PC-9 (cell line): ENCODE data around the gene EGLN2. TPM values are rescaled to one million over a fixed set of nuclear protein-coding genes. Genes with fewer than 3 reads are reported as not detected.
"Not testable (repeated sequence)": the region's sequence is repeated elsewhere in the genome, so short reads cannot be mapped to it uniquely, and the experiment has no call there.

Experiments
- BruUV-seq: library from RNA; stranded (reverse); fragments of 400-500 nt; replicated peaks from 2 replicates; lab custom pipeline; 2021; lab: Mats Ljungman, UMichigan
- CTCF ChIA-PET: fragments of 300-600 bp; sonication (Branson Sonifier 250); formaldehyde crosslinking; loops from one replicate; lab custom pipeline; 2022; ENCODE audit warnings: antibody characterized with exemption; lab: Charles Lee
- POLR2A ChIA-PET: fragments of 300-600 bp; sonication (Branson Sonifier 250); formaldehyde crosslinking; loops from one replicate; lab custom pipeline; 2022; ENCODE audit warnings: antibody characterized with exemption; ENCODE audit not compliant: unreplicated experiment; lab: Charles Lee
- DNase-seq, 2 experiments: peaks; one replicate each; pipeline versions ENCODE4 v3.0.0 to v3.0.0-alpha.2; 2015 to 2022; ENCODE audit warnings: mixed read lengths in 1 of 2
- H2AFZ ChIP-seq: fragments of 200-600 bp; sonication (generic); 2 replicates; pipeline ENCODE4 v1.8.1; 2017; ENCODE audit warnings: antibody characterized with exemption
- H3F3A ChIP-seq: fragments of 200-600 bp; sonication (generic); 2 replicates; pipeline ENCODE4 v1.8.1; 2017; ENCODE audit warnings: antibody characterized with exemption, mild to moderate bottlenecking, low read depth; ENCODE audit not compliant: insufficient read depth
- H3K27ac ChIP-seq: fragments of 200-600 bp; sonication (generic); 2 replicates; pipeline ENCODE4 v1.6.1; 2016; ENCODE audit warnings: mixed run types
- H3K27me3 ChIP-seq: fragments of 200-600 bp; sonication (generic); 2 replicates; pipeline ENCODE4 v1.6.1; 2016; ENCODE audit warnings: low read depth, mixed run types; ENCODE audit not compliant: insufficient read depth
- H3K36me3 ChIP-seq: fragments of 200-600 bp; sonication (generic); 2 replicates; pipeline ENCODE4 v1.6.1; 2016; ENCODE audit warnings: low read depth, mixed run types
- H3K4me1 ChIP-seq: fragments of 200-600 bp; sonication (generic); replicated peaks from 2 replicates; pipeline ENCODE4 v1.6.1; 2016; ENCODE audit warnings: mixed run types; ENCODE audit not compliant: insufficient read depth
- H3K4me2 ChIP-seq: fragments of 200-600 bp; sonication (generic); 2 replicates; pipeline ENCODE4 v1.6.1; 2017; ENCODE audit warnings: mixed run types
- H3K4me3 ChIP-seq: fragments of 200-600 bp; sonication (generic); 2 replicates; pipeline ENCODE4 v1.6.1; 2016; ENCODE audit warnings: mixed run types
- H3K79me2 ChIP-seq: fragments of 200-600 bp; sonication (generic); 2 replicates; pipeline ENCODE4 v1.6.1; 2017; ENCODE audit warnings: low read depth, mixed run types
- H3K9me2 ChIP-seq: fragments of 200-600 bp; sonication (generic); 2 replicates; pipeline ENCODE4 v1.8.1; 2017; ENCODE audit warnings: mild to moderate bottlenecking; ENCODE audit not compliant: insufficient read depth
- H3K9me3 ChIP-seq: fragments of 200-600 bp; sonication (generic); 2 replicates; pipeline ENCODE4 v1.8.1; 2016; ENCODE audit warnings: low read depth; ENCODE audit not compliant: insufficient read depth
- H4K20me1 ChIP-seq: fragments of 200-600 bp; sonication (generic); 2 replicates; pipeline ENCODE4 v1.8.1; 2017; ENCODE audit not compliant: insufficient read depth
- EZH2 ChIP-seq: fragments of 200-600 bp; sonication (generic); IDR thresholded peaks from 2 replicates; pipeline ENCODE4 v1.8.0; 2017; ENCODE audit warnings: antibody characterized with exemption, low read depth
- intact Hi-C: fragments of 100-400 bp; cut with micrococcal nuclease; formaldehyde crosslinking; loops from one replicate; pipeline ENCODE4 v1.10.0; 2022; ENCODE audit not compliant: unreplicated experiment
- total RNA-seq: library from RNA; stranded (reverse); gene quantifications from 2 replicates; pipeline ENCODE4 v1.2.3, GENCODE V29; 2021
- TF ChIP-seq, protein P1 (sequence below): fragments of 200-600 bp; sonication (generic); conservative IDR thresholded peaks from 2 replicates; pipeline ENCODE4 v1.6.1; 2017; ENCODE audit warnings: mixed run types, antibody characterized with exemption, mild to moderate bottlenecking, moderate library complexity

EGLN2 gene
- total RNA-seq, 1 experiment from 2014 or later, result 78.4 TPM

GRCh38 chr19:40826312-40826698 is 27.3 kb downstream of the EGLN2 start:
- H3K4me2 ChIP-seq, H3F3A ChIP-seq: not testable (repeated sequence)

GRCh38 chr19:40826699-40827385 is 27.9 kb downstream of the EGLN2 start:
- H3K79me2 ChIP-seq, H3K27ac ChIP-seq, H3K4me3 ChIP-seq, CTCF ChIA-PET, DNase-seq, intact Hi-C loops, H3K36me3 ChIP-seq, H3K9me3 ChIP-seq, H2AFZ ChIP-seq, H3K27me3 ChIP-seq, BruUV-seq, H3K4me2 ChIP-seq, H3K9me2 ChIP-seq, POLR2A ChIA-PET, H4K20me1 ChIP-seq: not testable (repeated sequence)
- H3K4me1 ChIP-seq, result peaks cover 12% of the 10 kb centered on the region
- H3F3A ChIP-seq, result peaks cover 14% of the 10 kb centered on the region

More at GRCh38 chr19:40826312-40826698, 27.3 kb downstream of the EGLN2 start:
- H3K9me3 ChIP-seq, H3K4me3 ChIP-seq, BruUV-seq, H3K36me3 ChIP-seq, H3K79me2 ChIP-seq, H3K4me1 ChIP-seq, H2AFZ ChIP-seq, H4K20me1 ChIP-seq, POLR2A ChIA-PET, intact Hi-C loops, CTCF ChIA-PET, H3K9me2 ChIP-seq, H3K27me3 ChIP-seq, H3K27ac ChIP-seq, DNase-seq: not testable (repeated sequence)

DNA sequence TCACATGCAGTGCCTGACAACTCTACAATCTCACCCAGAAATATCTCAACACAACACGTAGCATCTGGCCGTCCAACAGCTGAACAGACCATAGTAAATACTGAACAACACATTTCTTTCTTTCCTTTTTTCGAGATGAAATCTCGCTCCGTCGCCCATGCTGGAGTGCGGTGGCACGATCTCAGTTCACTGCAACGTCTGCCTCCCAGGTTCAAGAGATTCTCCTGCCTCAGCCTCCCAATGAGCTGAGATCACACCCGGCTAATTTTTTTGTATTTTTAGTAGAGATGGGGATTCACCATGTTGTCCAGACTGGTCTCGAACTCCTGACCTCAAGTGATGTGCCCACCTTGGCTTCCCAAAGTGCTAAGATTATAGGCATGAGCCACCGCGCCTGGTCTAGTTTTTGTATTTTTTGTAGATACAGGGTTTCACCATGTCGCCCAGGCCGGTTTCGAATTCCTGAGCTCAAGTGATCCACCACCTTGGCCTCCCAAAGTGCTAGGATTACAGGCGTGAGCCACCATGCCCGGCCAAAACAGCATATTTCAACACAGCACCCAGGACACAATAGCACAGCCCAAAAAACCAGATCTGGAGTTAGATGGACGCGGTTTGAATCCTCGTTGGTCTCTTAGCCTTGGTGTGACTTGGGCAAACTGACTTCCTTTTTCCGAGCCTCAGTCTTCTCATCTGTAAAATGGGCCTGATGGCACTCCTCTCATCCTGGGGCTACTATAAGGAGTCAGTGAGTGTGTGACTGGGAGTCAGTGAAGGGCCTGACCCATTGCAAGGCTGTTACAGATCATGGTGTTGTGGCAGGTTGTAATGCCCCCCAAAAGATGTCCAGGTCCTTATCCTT is 28.6 kb downstream of the EGLN2 start:
- no peaks in the 10 kb centered on the region for H4K20me1 ChIP-seq
- H3K4me1 ChIP-seq, result peaks cover 17% of the 10 kb centered on the region
- H3K27me3 ChIP-seq, result no peaks in the 10 kb centered on the region
- BruUV-seq, result no TSS peak
- CTCF ChIA-PET, result no interaction called here
- no peaks in the 10 kb centered on the region for H3K79me2 ChIP-seq
- no peak overlapping the region for H3K4me2 ChIP-seq
- no peaks in the 10 kb centered on the region for H3K36me3 ChIP-seq
- intact Hi-C loops, result no loop called here
- H3K9me2 ChIP-seq, result no peaks in the 10 kb centered on the region
- no peak overlapping the region for H3K27ac ChIP-seq
- no peak overlapping the region for H3K4me3 ChIP-seq
- H3K9me3 ChIP-seq, result no peaks in the 10 kb centered on the region
- H2AFZ ChIP-seq, result no peak overlapping the region
- TF ChIP-seq, protein P1, sequence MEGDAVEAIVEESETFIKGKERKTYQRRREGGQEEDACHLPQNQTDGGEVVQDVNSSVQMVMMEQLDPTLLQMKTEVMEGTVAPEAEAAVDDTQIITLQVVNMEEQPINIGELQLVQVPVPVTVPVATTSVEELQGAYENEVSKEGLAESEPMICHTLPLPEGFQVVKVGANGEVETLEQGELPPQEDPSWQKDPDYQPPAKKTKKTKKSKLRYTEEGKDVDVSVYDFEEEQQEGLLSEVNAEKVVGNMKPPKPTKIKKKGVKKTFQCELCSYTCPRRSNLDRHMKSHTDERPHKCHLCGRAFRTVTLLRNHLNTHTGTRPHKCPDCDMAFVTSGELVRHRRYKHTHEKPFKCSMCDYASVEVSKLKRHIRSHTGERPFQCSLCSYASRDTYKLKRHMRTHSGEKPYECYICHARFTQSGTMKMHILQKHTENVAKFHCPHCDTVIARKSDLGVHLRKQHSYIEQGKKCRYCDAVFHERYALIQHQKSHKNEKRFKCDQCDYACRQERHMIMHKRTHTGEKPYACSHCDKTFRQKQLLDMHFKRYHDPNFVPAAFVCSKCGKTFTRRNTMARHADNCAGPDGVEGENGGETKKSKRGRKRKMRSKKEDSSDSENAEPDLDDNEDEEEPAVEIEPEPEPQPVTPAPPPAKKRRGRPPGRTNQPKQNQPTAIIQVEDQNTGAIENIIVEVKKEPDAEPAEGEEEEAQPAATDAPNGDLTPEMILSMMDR, result no peak
- TF ChIP-seq EZH2, result no peak
- POLR2A ChIA-PET, result no interaction called here
- peaks cover 19% of the 10 kb centered on the region for H3F3A ChIP-seq
- DNase-seq, result no peak

DNA sequence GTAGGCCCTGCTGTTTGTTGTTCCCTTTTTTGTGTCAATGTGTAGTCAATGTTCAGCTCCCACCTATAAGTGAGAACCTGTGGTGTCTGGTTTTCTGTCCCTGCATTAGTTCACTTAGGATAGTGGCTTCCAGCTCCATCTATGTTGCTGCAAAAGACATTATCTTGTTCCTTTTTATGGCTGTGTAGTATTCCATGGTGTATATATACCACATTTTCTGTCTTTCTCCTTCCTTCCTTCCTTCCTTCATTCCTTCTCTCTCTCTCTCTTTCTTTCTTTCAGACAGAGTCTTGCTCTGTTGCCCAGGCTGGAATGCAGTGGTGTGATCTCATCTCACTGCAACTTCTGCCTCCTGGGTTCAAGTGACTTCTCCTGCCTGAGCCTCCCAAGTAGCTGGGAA is 30.2 kb downstream of the EGLN2 start:
- H2AFZ ChIP-seq, result no peak overlapping the region

GRCh38 chr19:40830741-40831140 is 31.8 kb downstream of the EGLN2 start:
- H3K4me1 ChIP-seq, result peaks cover 17% of the 10 kb centered on the region
- H3K9me3 ChIP-seq, H3K9me2 ChIP-seq, H3K36me3 ChIP-seq, POLR2A ChIA-PET, H4K20me1 ChIP-seq, H3K4me3 ChIP-seq, H3K79me2 ChIP-seq, intact Hi-C loops, DNase-seq, BruUV-seq, H2AFZ ChIP-seq, H3K27ac ChIP-seq, H3K27me3 ChIP-seq, H3K4me2 ChIP-seq: not testable (repeated sequence)
- CTCF ChIA-PET, result interaction anchor here (1.5 kb wide), 1 partner anchor 12 kb away, joined by 5 read pairs; no protein-coding TSS in a partner anchor
- H3F3A ChIP-seq, result peaks cover 19% of the 10 kb centered on the region

More for the DNA sequence above, 30.2 kb downstream of the EGLN2 start:
- Histone ChIP-seq H3K9me3 (no peaks in the 10 kb centered on the region), H3F3A (peaks cover 19% of the 10 kb centered on the region), H3K4me2 (no peak overlapping the region), H3K36me3 (no peaks in the 10 kb centered on the region), H3K27ac (no peak overlapping the region), H3K27me3 (no peaks in the 10 kb centered on the region), H3K79me2 (no peaks in the 10 kb centered on the region), H3K4me1 (peaks cover 17% of the 10 kb centered on the region), H3K9me2 (no peaks in the 10 kb centered on the region), H3K4me3 (no peak overlapping the region), H4K20me1 (no peaks in the 10 kb centered on the region)
- ChIA-PET POLR2A (no interaction called here), CTCF (no interaction called here)
- no TSS peak for BruUV-seq
- DNase-seq, result no peak
- intact Hi-C loops, result no loop called here
- TF ChIP-seq, protein P1, result no peak
- no peak for TF ChIP-seq EZH2
